Adipocyte (in vitro differentiated cells): ENCODE results near the gene CYFIP1.

ENCODE experiments used
- DNase-seq: peaks from one replicate; pipeline ENCODE4 v3.0.0-alpha.2; 2015; ENCODE audit warnings: low read depth
- H3K27me3 ChIP-seq: replicated peaks from 2 replicates; pipeline ENCODE4 v1.7.0; 2013; ENCODE audit warnings: mild to moderate bottlenecking, low read length, moderate library complexity; ENCODE audit not compliant: control insufficient read depth, insufficient read depth
- H3K36me3 ChIP-seq: 2 replicates; pipeline ENCODE4 v1.7.0; 2013; ENCODE audit warnings: low read length, mild to moderate bottlenecking, moderate library complexity; ENCODE audit not compliant: control insufficient read depth, insufficient read depth, severe bottlenecking
- H3K4me1 ChIP-seq: 2 replicates; pipeline ENCODE4 v1.7.0; 2013; ENCODE audit warnings: mild to moderate bottlenecking, low read length, moderate library complexity; ENCODE audit not compliant: control insufficient read depth, insufficient read depth
- H3K4me3 ChIP-seq: 2 replicates; pipeline ENCODE4 v1.7.0; 2013; ENCODE audit warnings: mild to moderate bottlenecking, low read length, moderate library complexity
- H3K9ac ChIP-seq: 2 replicates; pipeline ENCODE4 v1.7.0; 2013; ENCODE audit warnings: mild to moderate bottlenecking, low read length, moderate library complexity
- H3K9me3 ChIP-seq: 2 replicates; pipeline ENCODE4 v1.7.0; 2013; ENCODE audit warnings: mild to moderate bottlenecking, low read length, moderate library complexity; ENCODE audit not compliant: control insufficient read depth

The CYFIP1 gene

DNA sequence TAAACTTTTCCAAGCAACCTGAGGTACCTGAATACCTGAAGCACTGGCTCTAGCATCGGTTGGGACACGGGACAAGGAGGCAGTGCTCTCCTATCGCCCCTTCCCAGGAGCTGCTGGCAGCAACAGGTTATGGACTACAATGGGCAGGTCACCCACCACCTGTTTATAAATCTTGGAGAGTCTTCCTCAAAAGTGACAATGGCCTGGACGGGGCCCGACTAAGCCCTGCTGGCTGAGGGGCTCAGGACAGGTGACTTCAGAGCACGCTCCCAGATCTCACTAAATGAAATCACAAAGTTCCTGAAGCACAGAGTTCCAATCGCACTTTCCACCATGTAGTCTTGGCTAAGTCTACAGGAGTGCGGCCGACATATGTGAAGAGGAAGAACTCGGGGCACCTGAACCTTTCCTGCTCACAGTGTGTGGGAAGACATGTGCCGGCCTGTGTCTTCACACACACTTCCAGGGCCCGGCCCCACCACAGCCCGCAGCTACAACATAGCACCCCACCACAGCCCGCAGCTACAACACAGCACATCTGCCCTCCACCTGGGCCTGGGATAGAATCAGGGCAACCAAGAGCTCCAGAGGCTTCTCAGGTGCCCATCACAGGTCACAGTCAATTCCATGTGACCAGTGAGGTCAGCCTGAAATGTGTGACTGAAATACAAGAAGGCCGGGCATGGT lies 12.9 kb downstream of the CYFIP1 start:
- Histone ChIP-seq H3K36me3 (no peaks in the 10 kb centered on the region), H3K27me3 (no peaks in the 10 kb centered on the region), H3K9me3 (peaks cover 14% of the 10 kb centered on the region), H3K4me1 (peaks cover 28% of the 10 kb centered on the region), H3K9ac (no peak overlapping the region), H3K4me3 (no peak overlapping the region)
- no peak for DNase-seq

- H3K4me1 ChIP-seq: peaks cover 33% of the 10 kb centered on the region
- no peaks in the 10 kb centered on the region for H3K27me3 ChIP-seq
- no peaks in the 10 kb centered on the region for H3K36me3 ChIP-seq
- peaks cover 14% of the 10 kb centered on the region for H3K9me3 ChIP-seq
- no peak for DNase-seq
- H3K4me3 ChIP-seq: no peak overlapping the region
- H3K9ac ChIP-seq: no peak overlapping the region
Measured at GRCh38 chr15:22966321-22967083, 13.7 kb downstream of the CYFIP1 start.

DNA sequence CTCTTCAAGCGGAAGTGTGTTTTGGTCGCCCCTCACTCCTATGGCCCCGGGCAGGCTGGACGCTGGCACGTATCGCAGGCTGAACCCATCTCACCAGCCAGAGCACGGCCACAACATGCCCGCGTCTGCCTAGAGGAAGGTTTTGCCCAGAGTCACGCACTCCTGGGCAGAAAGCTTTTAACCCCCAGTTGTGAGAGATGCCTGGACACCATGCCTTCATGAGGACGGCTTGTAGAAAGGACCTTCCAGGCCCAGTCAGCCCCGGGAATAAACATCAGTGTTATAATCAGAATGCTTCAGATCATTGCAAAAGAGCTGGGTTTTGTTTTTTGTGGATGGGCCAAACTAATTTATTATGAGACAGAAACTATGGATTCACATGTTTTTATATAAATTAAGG lies 16.5 kb downstream of the CYFIP1 start:
- Histone ChIP-seq H3K9ac (peak overlapping the region; percentile 16), H3K27me3 (no peaks in the 10 kb centered on the region), H3K9me3 (no peaks in the 10 kb centered on the region), H3K36me3 (no peaks in the 10 kb centered on the region), H3K4me3 (peak overlapping the region; percentile 49), H3K4me1 (peaks cover 41% of the 10 kb centered on the region)
- DNase-seq: peak; percentile 28

DNA sequence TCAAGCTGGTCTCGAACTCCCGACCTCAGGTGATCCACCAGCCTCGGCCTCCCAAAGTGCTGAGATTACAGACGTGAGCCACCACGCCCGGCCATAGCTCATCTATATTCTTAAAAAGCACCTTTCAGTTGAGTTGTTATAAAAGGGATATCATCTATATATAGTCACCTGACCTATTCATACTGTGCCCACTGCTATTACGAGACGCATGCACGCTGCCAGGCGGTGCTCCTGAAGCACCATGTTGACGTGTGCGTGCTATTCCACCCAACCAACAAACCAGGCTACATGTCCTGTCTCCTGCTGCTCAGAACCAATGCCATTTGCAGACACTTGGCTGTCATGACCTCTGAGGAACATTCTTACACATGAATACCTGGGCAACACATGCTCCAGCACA lies 17.6 kb downstream of the CYFIP1 start:
- peaks cover 38% of the 10 kb centered on the region for H3K4me1 ChIP-seq
- H3K9me3 ChIP-seq: no peaks in the 10 kb centered on the region
- no peak overlapping the region for H3K4me3 ChIP-seq
- no peaks in the 10 kb centered on the region for H3K27me3 ChIP-seq
- DNase-seq: no peak
- H3K36me3 ChIP-seq: no peaks in the 10 kb centered on the region
- no peak overlapping the region for H3K9ac ChIP-seq

DNA sequence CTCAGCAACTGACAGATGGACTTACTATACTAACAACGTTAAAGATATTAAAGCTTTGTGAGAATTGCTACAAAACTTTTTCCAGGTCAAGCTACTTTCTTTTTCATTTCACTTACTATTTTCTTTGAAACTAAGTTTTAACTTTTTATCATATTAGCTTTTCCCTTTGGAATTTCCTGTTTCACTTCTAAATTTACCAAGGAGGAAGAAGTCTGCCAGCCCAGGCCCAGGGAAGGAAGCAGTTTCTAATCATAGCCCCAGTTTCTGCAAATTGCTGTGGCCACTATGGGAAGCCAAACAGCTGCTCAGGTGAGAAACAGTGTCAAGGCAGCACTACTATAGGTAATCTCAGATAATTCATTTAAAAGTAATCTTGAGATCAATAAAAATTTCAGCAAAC lies 18.4 kb downstream of the CYFIP1 start:
- Histone ChIP-seq H3K9ac (peak overlapping the region; percentile 57), H3K4me3 (peak overlapping the region; percentile 44), H3K4me1 (peaks cover 38% of the 10 kb centered on the region), H3K9me3 (no peaks in the 10 kb centered on the region), H3K27me3 (no peaks in the 10 kb centered on the region), H3K36me3 (no peaks in the 10 kb centered on the region)
- DNase-seq: peak; percentile 41

DNA sequence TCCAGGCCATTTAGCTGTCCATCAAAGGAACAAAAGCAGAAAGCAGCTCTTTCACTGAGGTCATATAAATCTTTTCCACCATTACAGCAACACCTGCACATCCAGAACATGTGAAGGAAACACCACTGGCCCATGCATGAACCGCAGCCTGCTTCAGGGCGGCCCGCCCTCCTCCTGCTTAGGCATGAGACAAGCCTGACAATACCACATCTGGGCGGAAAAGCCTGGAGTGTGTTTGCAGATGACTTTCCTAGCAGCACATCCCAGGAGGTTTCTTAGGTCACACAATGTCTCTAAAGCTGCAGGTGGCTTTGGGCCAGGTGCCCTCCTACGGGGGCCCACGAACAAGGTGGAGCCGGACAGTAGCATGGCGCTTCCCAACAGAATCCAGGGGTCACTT lies 19.6 kb downstream of the CYFIP1 start:
- H3K27me3 ChIP-seq: no peaks in the 10 kb centered on the region
- no peaks in the 10 kb centered on the region for H3K9me3 ChIP-seq
- H3K36me3 ChIP-seq: no peaks in the 10 kb centered on the region
- H3K4me3 ChIP-seq: no peak overlapping the region
- DNase-seq: no peak
- H3K9ac ChIP-seq: no peak overlapping the region
- H3K4me1 ChIP-seq: peaks cover 39% of the 10 kb centered on the region

DNA sequence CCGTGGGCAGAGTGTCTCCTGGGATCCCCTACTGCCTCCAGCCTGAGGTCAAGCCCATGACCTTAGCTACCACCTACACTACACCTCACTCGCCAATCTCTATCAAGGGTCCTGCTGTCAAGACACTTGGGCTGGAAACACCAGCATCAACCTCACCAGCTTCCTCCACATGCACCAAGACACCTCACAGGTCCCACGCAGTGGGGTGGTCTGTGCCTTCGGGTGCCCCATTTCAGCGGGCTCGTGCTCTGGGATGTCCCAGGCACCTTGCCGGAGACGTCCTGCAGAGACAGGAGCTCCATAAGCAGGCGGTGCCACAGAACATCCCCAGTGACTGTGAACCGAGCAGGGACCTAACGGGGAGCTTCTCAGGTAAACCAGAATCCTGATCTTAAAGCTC lies 20.0 kb downstream of the CYFIP1 start:
- Histone ChIP-seq H3K9me3 (no peaks in the 10 kb centered on the region), H3K9ac (no peak overlapping the region), H3K4me3 (no peak overlapping the region), H3K4me1 (peaks cover 43% of the 10 kb centered on the region), H3K36me3 (no peaks in the 10 kb centered on the region), H3K27me3 (no peaks in the 10 kb centered on the region)
- DNase-seq: no peak

DNA sequence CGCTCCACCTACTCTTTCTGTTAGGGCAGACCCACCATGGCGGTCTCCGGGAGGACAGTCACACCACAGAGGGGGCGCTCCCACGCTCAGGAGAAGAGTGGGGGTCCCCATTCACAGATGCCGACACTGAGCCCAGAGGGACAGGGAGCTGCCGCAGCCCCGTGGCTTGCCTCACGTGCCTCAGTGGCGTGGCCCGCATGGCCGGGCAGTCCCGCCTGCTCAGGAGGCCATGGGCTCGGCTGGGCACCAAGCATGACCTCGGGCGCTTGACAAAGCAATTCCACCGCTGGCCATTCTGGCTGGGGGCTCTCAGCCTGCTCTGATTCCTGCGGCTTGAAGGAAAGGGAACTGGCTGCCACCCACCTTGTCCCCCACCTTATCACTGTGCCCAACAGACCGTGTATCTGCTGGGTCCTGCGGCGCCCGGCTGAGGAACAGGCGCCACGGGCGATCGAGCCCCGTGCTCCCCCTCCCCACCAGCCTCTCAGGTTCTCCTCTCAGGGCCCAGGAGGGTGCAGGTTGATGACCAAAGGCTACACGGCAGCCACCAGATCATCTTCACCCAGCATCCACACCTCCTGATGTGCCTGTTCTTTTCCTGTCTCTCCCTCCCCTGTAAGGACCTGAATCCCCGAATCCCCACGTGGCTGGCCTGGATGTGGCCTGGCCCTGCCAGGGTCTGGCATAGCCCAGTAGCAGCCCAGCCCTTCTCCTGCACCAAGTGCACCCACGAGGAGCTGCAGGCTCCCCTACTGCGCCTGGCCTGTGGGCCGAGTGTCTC lies 20.7 kb downstream of the CYFIP1 start:
- no peak for DNase-seq
- Histone ChIP-seq H3K9me3 (no peaks in the 10 kb centered on the region), H3K4me3 (no peak overlapping the region), H3K4me1 (peaks cover 42% of the 10 kb centered on the region), H3K9ac (no peak overlapping the region), H3K36me3 (no peaks in the 10 kb centered on the region), H3K27me3 (no peaks in the 10 kb centered on the region)

GRCh38 chr15:22958487-22959280 lies 21.5 kb downstream of the CYFIP1 start:
- H3K9ac ChIP-seq: no peak overlapping the region
- peaks cover 40% of the 10 kb centered on the region for H3K4me1 ChIP-seq
- H3K36me3 ChIP-seq: no peaks in the 10 kb centered on the region
- H3K9me3 ChIP-seq: no peaks in the 10 kb centered on the region
- no peak overlapping the region for H3K4me3 ChIP-seq
- H3K27me3 ChIP-seq: no peaks in the 10 kb centered on the region
- no peak for DNase-seq

GRCh38 chr15:22956978-22957260 lies 23.2 kb downstream of the CYFIP1 start:
- Histone ChIP-seq H3K36me3 (no peaks in the 10 kb centered on the region), H3K27me3 (no peaks in the 10 kb centered on the region), H3K9ac (no peak overlapping the region), H3K9me3 (no peaks in the 10 kb centered on the region), H3K4me3 (no peak overlapping the region), H3K4me1 (peaks cover 26% of the 10 kb centered on the region)
- DNase-seq: no peak
